ENCODE results near the gene ZNF618. TPM values are rescaled to one million over a fixed set of nuclear protein-coding genes. Genes with fewer than 3 reads are reported as not detected.

Gene ZNF618
- total RNA-seq, 2 donors from 2014 or later = 1.4 to 3.0 TPM

- no peak overlapping the region for H3K27ac ChIP-seq
- H3K4me1 ChIP-seq = peaks cover 0 to 29% of the 10 kb centered on the region in 2 donors
- no peak for TF ChIP-seq CTCF (IDR thresholded peaks at IDR 0.05)
- no peaks in the 10 kb centered on the region for H3K36me3 ChIP-seq
- H3K9me3 ChIP-seq = peaks cover 0 to 3% of the 10 kb centered on the region in 2 donors
- no peak for DNase-seq (ENCODE audit: low spot score)
- H3K27me3 ChIP-seq = no peaks in the 10 kb centered on the region
- H3K4me3 ChIP-seq = no peak overlapping the region
Measured at GRCh38 chr9:113933671-113934070, 57.6 kb downstream of the ZNF618 start.

GRCh38 chr9:113934167-113934828 is 58.2 kb downstream of the ZNF618 start:
- H3K27ac ChIP-seq = no peak overlapping the region

GRCh38 chr9:113934829-113935676 is 58.9 kb downstream of the ZNF618 start:
- TF ChIP-seq CTCF (IDR thresholded peaks at IDR 0.05) = no peak
- Histone ChIP-seq H3K9me3 (no peaks in the 10 kb centered on the region), H3K36me3 (no peaks in the 10 kb centered on the region), H3K27me3 (no peaks in the 10 kb centered on the region), H3K27ac (no peak overlapping the region), H3K4me3 (no peak overlapping the region), H3K4me1 (peaks cover 0 to 22% of the 10 kb centered on the region in 2 donors)
- DNase-seq (ENCODE audit: low spot score) = peak; percentile 48

More at GRCh38 chr9:113934167-113934828, 58.2 kb downstream of the ZNF618 start:
- H3K4me1 ChIP-seq = peaks cover 0 to 29% of the 10 kb centered on the region in 2 donors
- H3K27me3 ChIP-seq = no peaks in the 10 kb centered on the region
- H3K36me3 ChIP-seq = no peaks in the 10 kb centered on the region
- DNase-seq (ENCODE audit: low spot score) = peak; percentile 18
- H3K4me3 ChIP-seq = no peak overlapping the region
- H3K9me3 ChIP-seq = no peaks in the 10 kb centered on the region
- no peak for TF ChIP-seq CTCF (IDR thresholded peaks at IDR 0.05)

GRCh38 chr9:113935677-113936380 is 59.7 kb downstream of the ZNF618 start:
- no peaks in the 10 kb centered on the region for H3K36me3 ChIP-seq
- no peak overlapping the region for H3K4me3 ChIP-seq
- TF ChIP-seq CTCF (IDR thresholded peaks at IDR 0.05) = no peak
- no peak overlapping the region for H3K27ac ChIP-seq
- H3K4me1 ChIP-seq = peaks cover 0 to 15% of the 10 kb centered on the region in 2 donors
- no peaks in the 10 kb centered on the region for H3K27me3 ChIP-seq
- H3K9me3 ChIP-seq = no peaks in the 10 kb centered on the region
- peak; percentile 26 for DNase-seq (ENCODE audit: low spot score)

GRCh38 chr9:113940077-113940476 is 64.0 kb downstream of the ZNF618 start:
- Histone ChIP-seq H3K36me3 (no peaks in the 10 kb centered on the region), H3K27ac (no peak overlapping the region), H3K4me3 (no peak overlapping the region), H3K27me3 (no peaks in the 10 kb centered on the region), H3K4me1 (peaks cover 0 to 11% of the 10 kb centered on the region in 2 donors), H3K9me3 (no peaks in the 10 kb centered on the region)
- TF ChIP-seq CTCF (IDR thresholded peaks at IDR 0.05) = no peak
- DNase-seq (ENCODE audit: low spot score) = no peak
